Thoracic aorta (tissue), 2 donors: ENCODE measurements around the gene NHEJ1. TPM values are rescaled to one million over a fixed set of nuclear protein-coding genes. Genes with fewer than 3 reads are reported as not detected.

Experiments used
- ATAC-seq: fragments of 150-250 bp; one replicate; pipeline ENCODE4 v1.8.0; 2017; ENCODE audit warnings: low read depth; ENCODE audit not compliant: insufficient number of reproducible peaks, low FRiP score
- DNase-seq: peaks from one replicate; pipeline ENCODE4 v3.0.0-alpha.2; 2020; ENCODE audit warnings: low spot score
- H3K27ac ChIP-seq, 2 donors: fragments of 200-600 bp; sonication (generic); 1 replicate in 1 of 2; 2 replicates in 1 of 2; pipeline ENCODE4 v1.5.1; 2016; ENCODE audit warnings: mild to moderate bottlenecking in 2 of 2, moderate library complexity in 2 of 2
- H3K27me3 ChIP-seq: fragments of 200-600 bp; sonication (generic); replicated peaks from 2 replicates; pipeline ENCODE4 v1.6.0; 2016; ENCODE audit warnings: mild to moderate bottlenecking; ENCODE audit not compliant: insufficient read depth
- H3K36me3 ChIP-seq: fragments of 200-600 bp; sonication (generic); one replicate; pipeline ENCODE4 v1.5.1; 2016
- H3K4me1 ChIP-seq, 2 donors: fragments of 200-600 bp; sonication (generic); 1 replicate in 1 of 2; 2 replicates in 1 of 2; pipeline versions ENCODE4 v1.5.1 to v1.6.0; 2016; ENCODE audit warnings: low read depth in 2 of 2, mild to moderate bottlenecking in 1 of 2; ENCODE audit not compliant: control insufficient read depth in 1 of 2
- H3K4me3 ChIP-seq: fragments of 200-600 bp; sonication (generic); 2 replicates; pipeline ENCODE4 v1.5.1; 2016; ENCODE audit warnings: mild to moderate bottlenecking
- H3K9me3 ChIP-seq: fragments of 200-600 bp; sonication (generic); 2 replicates; pipeline ENCODE4 v1.5.1; 2016
- total RNA-seq, 2 donors: library from RNA; depleted of rRNA; stranded (reverse); fragments of >200 nt; gene quantifications; one replicate each; pipeline versions ENCODE4 v1.1.0 to v1.2.3, GENCODE V29; 2016
- TF ChIP-seq, protein P1 (sequence below): fragments of 200-600 bp; sonication (generic); IDR thresholded peaks from one replicate; pipeline ENCODE4 v1.5.1; 2019; ENCODE audit warnings: antibody characterized with exemption

The NHEJ1 gene, protein sequence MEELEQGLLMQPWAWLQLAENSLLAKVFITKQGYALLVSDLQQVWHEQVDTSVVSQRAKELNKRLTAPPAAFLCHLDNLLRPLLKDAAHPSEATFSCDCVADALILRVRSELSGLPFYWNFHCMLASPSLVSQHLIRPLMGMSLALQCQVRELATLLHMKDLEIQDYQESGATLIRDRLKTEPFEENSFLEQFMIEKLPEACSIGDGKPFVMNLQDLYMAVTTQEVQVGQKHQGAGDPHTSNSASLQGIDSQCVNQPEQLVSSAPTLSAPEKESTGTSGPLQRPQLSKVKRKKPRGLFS
- total RNA-seq, result 10 to 100 TPM; 10.3 to 14.5 TPM

DNA sequence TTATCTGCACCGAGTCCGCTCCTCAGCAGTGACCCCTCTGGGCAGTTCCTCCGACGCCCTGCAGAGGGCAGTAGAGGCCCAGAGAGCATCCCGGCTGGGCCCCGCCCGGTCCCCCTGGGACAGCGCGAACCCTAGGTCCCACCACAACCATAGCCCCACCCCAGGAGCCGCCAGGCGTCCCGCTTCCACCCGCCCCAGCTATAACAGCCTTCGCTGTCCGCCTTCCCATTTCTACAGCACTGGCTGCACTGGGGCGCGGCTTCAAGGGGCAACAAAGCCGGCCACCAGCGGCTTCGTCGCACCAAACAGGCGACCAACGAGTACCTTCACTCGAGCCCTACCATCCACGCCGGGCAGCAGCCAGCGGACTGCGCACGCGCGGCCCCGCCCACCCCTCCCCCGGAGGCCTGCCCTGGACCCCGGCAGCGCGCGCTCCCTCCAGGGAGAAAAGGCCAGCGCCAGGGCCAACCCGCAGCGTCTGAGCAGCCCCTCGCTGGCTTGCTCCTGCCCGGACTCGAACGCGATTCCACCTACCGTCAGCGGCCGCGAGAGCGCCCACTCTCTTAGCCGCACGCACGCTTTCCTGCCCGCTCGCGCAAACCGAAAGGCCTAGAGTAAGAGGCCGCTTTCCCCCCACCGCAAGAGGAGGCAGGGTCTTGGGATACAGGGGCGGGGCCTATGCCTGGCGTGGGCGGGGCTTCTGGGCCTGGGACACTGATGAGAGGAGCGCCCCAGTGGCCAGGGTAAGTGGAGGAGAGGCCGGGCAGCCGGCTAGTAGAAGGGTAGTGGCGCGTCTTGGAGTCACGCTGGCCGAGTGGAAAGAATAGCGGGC, at the start of gene NHEJ1:
Gene NHEJ1 (minus strand): TSS at position 630 of the 832 bp plus-strand sequence. CDS start 2,453 bp downstream, outside the sequence.
- peak within 1 kb of the TSS; percentile 89 for H3K4me3 ChIP-seq
- H3K27ac ChIP-seq, result peak within 1 kb of the TSS; percentile 80 to 88
- H3K9me3 ChIP-seq, result no peaks in the 10 kb centered on the region
- TF ChIP-seq, protein P1, sequence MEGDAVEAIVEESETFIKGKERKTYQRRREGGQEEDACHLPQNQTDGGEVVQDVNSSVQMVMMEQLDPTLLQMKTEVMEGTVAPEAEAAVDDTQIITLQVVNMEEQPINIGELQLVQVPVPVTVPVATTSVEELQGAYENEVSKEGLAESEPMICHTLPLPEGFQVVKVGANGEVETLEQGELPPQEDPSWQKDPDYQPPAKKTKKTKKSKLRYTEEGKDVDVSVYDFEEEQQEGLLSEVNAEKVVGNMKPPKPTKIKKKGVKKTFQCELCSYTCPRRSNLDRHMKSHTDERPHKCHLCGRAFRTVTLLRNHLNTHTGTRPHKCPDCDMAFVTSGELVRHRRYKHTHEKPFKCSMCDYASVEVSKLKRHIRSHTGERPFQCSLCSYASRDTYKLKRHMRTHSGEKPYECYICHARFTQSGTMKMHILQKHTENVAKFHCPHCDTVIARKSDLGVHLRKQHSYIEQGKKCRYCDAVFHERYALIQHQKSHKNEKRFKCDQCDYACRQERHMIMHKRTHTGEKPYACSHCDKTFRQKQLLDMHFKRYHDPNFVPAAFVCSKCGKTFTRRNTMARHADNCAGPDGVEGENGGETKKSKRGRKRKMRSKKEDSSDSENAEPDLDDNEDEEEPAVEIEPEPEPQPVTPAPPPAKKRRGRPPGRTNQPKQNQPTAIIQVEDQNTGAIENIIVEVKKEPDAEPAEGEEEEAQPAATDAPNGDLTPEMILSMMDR, result peak; percentile 99
- no peaks in the 10 kb centered on the region for H3K36me3 ChIP-seq
- H3K27me3 ChIP-seq, result no peaks in the 10 kb centered on the region
- peak; percentile 96 for ATAC-seq
- peak; percentile 94 for DNase-seq
- H3K4me1 ChIP-seq, result peaks cover 4 to 5% of the 10 kb centered on the region in 2 donors

DNA sequence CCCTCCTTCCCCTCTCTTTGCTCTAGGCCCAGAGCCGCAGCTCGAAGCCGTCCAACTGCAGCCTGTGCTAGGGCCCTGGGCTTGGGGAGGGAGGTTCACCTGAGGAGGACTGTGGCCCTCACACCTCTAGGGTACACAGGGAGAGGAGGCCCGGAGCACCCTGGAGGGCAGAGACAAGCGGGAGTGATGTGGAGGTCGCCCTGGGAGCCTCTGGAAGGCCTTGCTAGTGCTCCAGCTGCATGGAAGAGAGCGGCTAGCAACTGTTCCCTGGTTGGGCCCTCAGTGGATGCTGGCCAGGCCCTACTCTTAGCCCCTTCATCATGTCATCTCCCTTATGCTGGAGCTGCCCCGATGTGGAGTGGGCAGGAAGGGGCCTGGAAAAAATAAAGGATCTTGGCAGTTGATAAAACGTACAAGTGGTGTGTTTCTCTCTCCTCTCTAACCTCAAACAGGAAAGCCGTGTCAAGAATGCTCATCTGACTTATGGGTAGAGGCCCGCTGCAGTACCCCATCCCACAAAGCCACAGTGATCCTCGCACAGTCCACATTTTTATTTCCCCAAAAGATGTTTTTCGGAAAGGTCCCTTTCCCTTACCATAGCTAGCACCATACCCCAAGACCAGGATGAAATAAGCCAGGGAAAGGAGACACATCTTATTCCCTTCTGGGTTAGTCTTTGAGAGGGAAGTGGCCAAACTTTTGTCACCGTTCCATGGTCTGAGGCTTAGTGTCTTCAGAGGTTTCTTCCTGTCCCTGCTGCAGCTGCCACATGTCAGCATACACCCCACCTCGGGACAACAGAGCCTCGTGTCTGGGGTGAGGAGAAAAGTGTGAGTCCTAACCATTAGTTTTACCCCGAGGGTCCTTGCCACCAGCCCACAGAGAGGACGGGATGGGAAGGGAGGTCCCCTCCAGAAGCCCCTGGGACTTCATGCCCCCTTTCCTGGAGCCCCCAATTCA, 48.9 kb upstream of the NHEJ1 start:
- TF ChIP-seq, protein P1, result no peak
- Histone ChIP-seq H3K27ac (no peak overlapping the region), H3K4me1 (peaks cover 15 to 25% of the 10 kb centered on the region in 2 donors), H3K9me3 (no peaks in the 10 kb centered on the region), H3K36me3 (peaks cover 21% of the 10 kb centered on the region), H3K4me3 (no peak overlapping the region), H3K27me3 (no peaks in the 10 kb centered on the region)
- no peak for ATAC-seq
- no peak for DNase-seq

DNA sequence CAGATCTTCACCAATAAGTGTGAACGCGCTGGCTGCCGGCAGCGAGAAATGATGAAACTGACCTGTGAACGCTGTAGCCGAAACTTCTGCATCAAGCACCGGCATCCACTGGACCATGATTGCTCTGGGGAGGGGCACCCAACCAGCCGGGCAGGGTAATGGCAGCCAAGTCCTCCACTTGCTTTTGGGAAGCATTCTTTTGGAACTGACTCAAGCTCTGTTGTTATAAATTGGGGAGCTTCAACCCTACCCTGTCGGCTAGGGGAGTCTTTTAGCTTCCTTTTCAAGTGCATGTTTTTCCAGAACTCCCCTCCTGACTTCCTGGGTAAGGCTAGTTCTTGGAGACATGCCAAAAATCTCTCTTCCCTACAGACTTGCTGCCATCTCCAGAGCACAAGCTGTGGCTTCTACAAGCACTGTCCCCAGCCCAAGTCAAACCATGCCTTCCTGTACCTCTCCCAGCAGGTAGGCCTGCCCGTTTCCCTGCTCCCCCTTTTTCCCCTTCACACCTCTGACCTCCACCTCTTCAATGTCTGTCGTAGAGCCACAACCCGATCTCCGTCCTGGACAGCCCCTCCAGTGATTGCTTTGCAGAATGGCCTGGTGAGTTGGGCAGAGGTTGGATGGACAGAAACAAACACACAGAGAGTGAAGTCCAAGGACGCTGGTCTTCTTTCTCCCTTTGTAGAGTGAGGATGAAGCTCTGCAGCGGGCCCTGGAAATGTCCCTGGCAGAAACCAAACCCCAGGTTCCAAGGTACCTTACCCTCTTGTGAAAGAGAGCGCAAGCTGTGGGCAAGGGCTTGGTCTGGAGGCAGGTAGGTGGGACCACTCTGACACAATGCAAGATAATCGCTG, 47.5 kb upstream of the NHEJ1 start:
- ATAC-seq, result no peak
- Histone ChIP-seq H3K27ac (peak overlapping the region; percentile 85 to 93), H3K4me1 (peaks cover 15 to 25% of the 10 kb centered on the region in 2 donors), H3K27me3 (no peaks in the 10 kb centered on the region), H3K9me3 (no peaks in the 10 kb centered on the region), H3K4me3 (peak overlapping the region; percentile 91), H3K36me3 (peaks cover 11% of the 10 kb centered on the region)
- DNase-seq, result no peak
- TF ChIP-seq, protein P1, result no peak

DNA sequence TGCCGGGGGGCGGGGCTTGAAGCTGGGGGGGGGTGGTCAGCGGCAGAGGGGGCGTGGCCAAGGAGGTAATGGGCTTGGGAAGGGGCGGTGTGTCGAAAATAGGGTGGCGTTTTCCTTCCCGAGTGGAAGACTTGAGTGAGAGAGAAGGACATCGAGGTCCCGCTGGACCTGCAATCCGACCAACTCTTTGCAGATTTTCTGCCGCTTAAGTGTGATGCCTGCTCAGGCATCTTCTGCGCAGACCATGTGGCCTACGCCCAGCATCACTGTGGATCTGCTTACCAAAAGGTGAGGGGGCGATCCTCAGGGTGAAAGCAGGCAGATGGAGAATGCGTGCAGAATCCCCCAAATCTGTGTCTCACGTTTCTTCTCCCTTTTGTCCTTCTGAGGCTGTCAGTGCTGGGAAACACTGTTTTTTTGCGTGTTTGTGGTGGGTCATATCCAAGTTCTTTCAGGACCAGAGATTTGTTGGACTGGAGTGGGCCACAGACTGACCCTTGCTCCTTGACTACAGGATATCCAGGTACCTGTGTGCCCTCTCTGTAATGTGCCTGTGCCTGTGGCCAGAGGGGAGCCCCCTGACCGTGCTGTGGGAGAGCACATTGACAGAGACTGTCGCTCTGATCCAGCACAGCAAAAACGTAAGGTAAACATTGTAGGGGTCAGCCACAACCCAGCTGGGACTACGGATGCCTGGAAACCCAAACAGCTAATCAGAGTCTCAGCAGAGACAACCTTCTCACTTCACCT, 46.7 kb upstream of the NHEJ1 start:
- H3K4me1 ChIP-seq, result peaks cover 15 to 25% of the 10 kb centered on the region in 2 donors
- TF ChIP-seq, protein P1, result no peak
- H3K9me3 ChIP-seq, result no peaks in the 10 kb centered on the region
- H3K4me3 ChIP-seq, result peak overlapping the region; percentile 91
- peak overlapping the region; percentile 85 to 93 for H3K27ac ChIP-seq
- peaks cover 7% of the 10 kb centered on the region for H3K36me3 ChIP-seq
- no peaks in the 10 kb centered on the region for H3K27me3 ChIP-seq
- ATAC-seq, result no peak
- no peak for DNase-seq
